Hematopoietic multipotent progenitor cell treated with erythropoietin and hydrocortisone succinate and interleukin-3 and kit ligand, for 15 days (in vitro differentiated cells): ENCODE data around the gene STATH.
"Not testable (repeated sequence)": the region's sequence is repeated elsewhere in the genome, so short reads cannot be mapped to it uniquely, and the experiment has no call there.

Experiments
- DNase-seq: peaks from one replicate; pipeline ENCODE4 v3.0.0-alpha.2; 2015; ENCODE audit warnings: low spot score

STATH gene

DNA sequence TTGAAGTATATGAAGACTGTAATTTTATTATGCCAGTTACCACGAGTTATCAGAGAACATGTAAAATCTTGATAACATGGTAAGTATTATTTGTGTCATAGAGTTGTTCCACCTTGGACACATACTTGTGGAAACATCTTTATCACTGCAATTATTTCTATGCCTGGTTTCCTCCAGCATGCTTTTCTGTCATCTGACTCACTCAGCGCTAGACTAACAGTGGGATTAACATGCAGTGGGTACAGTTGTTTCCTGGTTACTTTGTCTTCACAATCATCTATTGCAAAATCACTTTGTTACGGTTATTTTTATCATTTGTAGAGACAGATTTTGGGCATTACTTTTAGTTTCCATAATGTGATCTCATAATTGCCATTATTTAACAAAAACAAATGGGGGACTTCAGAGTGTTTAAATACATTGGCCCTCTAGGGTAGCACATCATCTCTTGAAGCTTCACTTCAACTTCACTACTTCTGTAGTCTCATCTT lies at the start of gene STATH:
Gene STATH, plus strand, starts transcription at position 441 of the 491 bp plus-strand sequence. CDS start 2,472 bp downstream, outside the sequence.
- no peak for DNase-seq

GRCh38 chr4:69951602-69952001 lies 44.2 kb upstream of the STATH start:
- DNase-seq: no peak

DNA sequence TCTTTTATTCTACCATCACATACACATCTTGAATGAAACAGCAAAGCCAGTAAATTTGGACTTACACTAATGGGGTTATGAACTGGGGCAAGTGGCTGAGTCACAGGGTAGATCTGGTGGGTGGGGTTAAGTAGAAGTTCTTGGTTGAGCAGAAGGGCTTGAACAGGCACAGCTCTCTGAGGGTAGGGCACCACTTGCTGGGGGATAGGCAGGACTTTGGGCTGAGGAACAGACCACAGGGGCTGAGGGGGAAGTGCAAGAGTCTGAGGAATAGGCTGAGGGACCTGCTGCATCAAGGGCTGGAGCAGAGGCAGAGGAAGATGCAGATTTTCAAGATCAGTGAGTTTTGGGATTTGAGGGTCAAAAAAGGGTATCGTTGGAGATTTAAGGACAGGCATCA lies 38.6 kb upstream of the STATH start:
- no peak for DNase-seq

- no peak for DNase-seq
Observed at GRCh38 chr4:69965628-69966027, 30.1 kb upstream of the STATH start, which contains the start of gene CSN2. Gene CSN2 (minus strand): TSS chr4:69965728. CDS start chr4:69960995, 4,733 bp downstream.

DNA sequence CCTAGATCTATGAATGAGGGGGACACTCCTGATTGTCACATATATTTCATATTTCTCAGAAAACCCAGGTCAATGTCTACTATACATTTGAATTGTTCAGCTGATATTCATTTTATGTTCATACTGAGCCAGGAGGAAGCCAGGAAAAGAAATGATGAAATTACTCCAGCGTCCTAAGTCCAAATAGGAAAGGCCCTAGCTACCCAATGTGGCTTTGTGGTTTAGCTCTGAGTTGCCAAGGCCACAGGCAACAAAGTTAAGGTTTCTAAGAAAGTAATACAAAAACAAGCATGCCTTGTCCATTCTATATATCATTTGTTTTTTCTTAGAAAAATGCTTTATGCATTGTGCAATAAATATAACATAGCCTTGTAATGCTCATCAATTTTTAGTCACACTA lies 25.7 kb upstream of the STATH start:
- DNase-seq: no peak

GRCh38 chr4:69974631-69975030 lies 21.1 kb upstream of the STATH start:
- no peak for DNase-seq

DNA sequence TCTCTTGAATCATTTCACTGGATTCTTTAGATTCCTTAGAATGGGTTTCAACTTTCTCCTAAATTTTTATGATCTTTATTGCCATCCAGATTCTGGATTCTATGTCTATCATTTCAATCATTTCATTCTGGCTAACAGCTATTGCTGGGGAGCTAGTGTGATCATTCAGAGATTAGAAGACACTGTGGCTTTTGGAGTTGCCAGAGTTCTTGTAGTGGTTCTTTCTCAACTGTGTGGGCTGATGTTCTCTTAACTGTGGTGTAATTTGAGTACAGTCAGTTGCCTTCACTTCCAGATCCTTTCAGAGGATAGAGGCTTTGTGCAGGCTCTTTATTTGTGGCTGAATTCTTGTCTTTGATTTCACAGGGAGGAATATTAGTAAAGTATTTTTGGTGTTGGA lies 18.2 kb upstream of the STATH start:
- no peak for DNase-seq

DNA sequence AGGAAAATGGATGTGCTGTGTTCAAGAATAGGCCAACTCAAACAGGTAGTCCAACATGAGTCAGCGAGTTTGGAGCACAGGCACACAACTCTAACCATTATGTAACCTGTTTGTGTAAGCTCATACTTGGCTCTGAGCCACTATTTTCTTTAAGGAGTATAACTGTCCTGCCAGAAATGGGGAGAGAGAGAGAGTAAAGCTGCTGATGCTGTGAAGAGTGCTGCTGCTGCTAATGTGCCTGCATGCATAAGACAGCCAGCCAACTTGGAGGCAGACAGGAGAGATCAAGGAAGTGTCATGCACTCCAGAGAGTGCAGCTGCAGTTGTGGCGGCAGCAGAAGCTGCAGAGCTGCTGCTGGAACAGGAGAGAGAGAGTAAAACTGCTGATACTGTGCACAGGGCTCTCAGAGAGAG lies 11.7 kb upstream of the STATH start:
- DNase-seq: no peak

DNA sequence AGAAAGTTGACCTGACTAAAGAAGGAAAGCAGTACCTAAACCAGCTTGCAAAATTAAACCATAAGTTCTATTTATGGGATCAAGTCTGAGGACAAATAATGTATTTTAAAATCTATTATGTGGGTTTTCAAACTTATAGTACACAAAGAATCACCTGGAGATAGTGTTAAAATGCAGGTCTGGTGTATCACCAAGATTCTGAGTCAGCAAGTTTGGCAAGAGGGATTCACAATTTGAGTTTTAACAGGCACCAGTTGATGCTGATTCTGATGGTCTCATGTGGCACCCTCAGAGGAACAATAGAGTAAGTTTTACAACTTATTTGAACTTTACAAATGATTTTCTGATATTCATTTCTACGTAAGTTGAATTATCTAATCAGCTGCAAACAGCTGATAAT lies 9.1 kb upstream of the STATH start:
- no peak for DNase-seq

DNA sequence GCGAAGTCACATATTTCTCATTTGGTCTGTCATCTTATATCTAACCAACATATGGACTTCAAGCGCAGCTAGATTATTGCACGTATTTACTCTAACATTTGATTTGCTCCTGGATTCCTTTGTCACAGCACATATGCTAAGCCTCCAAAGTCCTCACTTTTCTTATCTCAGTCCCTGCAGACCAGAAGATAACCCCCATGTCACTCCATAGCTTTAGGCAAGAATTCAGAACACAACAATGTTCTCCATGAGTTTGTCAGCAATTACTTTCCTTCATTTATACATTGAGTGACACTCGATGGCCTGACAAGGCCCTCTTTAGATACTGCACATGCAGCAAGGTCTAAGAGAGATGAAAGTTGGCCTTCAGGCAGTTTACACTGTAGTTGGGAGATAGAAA lies 4.8 kb upstream of the STATH start:
- no peak for DNase-seq

DNA sequence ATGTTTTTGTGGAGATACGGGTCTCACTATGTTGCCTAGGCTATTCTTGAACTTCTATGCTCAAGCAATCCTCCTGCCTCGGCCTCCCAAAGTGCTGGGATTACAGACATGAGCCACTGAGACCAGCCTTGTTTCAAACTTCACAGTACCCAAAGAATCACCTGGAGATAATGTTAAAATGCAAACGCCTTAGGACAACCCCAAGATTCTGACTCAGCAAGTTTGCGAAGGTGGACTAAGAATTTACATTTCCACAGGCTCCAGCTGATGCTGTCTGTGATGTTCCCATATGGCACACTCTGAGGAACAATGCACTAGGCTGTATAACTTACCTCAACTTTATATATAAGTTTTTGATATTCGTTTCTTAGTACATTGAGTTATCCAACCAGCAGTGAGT lies 984 bp upstream of the STATH start:
- no peak for DNase-seq

DNA sequence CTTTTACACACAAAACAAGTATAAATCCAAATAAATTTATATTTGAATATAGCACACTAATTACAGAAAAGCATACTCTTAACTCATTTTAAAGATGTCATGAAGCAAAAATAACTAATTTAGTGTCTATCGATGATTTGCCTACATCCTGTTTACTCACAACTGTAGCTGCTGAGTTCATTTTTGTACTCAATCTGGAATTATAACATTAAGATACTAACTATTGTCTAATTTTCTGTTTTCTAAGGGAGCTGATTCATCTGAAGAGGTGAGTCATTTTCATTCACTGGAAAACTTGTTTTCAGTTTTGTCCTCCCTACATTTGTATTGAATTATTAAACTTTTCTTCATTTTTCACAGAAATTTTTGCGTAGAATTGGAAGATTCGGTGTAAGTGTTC lies 3.7 kb downstream of the STATH start:
- DNase-seq: no peak

DNA sequence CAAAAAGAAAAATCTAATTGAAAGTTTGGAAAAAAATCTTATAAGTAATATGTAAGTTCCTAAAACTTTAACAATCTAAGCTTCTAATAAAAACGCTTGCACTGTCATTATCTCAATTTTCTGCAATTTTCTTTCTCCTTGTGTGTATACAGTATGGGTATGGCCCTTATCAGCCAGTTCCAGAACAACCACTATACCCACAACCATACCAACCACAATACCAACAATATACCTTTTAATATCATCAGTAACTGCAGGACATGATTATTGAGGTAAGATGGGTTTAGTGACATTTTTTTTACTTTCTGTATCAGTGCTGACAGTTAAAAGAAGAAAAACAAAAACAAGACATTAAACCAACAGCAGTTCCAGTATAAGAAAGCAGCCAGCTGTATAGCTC lies 4.9 kb downstream of the STATH start:
- no peak for DNase-seq

GRCh38 chr4:70002507-70002906 lies 6.7 kb downstream of the STATH start:
- DNase-seq: no peak

DNA sequence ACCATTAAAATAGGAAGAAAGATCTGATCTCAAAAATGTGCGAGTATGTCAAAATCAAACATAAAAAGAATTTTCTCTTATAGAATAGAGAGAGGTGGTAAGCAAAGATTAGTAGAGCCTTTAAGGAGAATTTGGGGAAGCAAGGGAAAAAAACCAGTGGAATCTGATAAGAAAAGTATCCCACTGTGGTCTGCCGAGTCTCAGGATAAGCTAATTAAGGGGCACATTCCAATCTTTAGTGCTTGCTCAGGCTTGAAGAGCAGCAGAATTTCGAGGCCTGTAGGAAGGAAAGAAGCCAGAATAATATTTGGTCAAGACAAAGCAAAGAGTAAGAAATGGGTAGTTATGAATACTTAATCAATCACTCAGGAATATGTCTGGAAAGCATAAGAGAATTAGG lies 13.0 kb downstream of the STATH start:
- DNase-seq: no peak

GRCh38 chr4:70019006-70019405 lies 23.2 kb downstream of the STATH start:
- not testable (repeated sequence) for DNase-seq

- no peak for DNase-seq
Observed at GRCh38 chr4:70023218-70023617, 27.5 kb downstream of the STATH start.

GRCh38 chr4:70027011-70027410 lies 31.2 kb downstream of the STATH start:
- DNase-seq: no peak

DNA sequence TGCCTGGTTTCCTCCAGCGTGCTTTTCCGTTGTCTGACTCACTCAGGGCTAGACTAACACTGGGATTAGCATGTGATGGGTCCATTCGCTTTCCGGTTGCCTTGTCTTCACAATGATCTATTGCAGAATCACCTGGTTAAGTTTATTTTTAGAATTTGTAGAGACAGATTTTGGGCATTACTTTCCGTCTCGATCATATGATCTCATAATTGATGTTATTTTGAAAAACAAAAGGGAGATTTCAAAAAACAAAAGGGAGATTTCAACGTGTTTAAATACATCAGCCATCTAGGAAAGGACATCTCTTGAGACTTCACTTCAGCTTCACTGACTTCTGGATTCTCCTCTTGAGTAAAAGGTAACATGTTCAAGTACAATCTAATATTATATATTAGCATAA lies 32.4 kb downstream of the STATH start, which contains the start of gene HTN3:
Gene HTN3, plus strand, starts transcription at position 301 of the 400 bp plus-strand sequence. CDS start 2,282 bp downstream, outside the sequence.
- not testable (repeated sequence) for DNase-seq

GRCh38 chr4:70037559-70037958 lies 41.8 kb downstream of the STATH start:
- not testable (repeated sequence) for DNase-seq

- not testable (repeated sequence) for DNase-seq
Observed at GRCh38 chr4:70039928-70040327, 44.2 kb downstream of the STATH start.

- no peak for DNase-seq
Observed at GRCh38 chr4:70041652-70042286, 46.0 kb downstream of the STATH start.

DNA sequence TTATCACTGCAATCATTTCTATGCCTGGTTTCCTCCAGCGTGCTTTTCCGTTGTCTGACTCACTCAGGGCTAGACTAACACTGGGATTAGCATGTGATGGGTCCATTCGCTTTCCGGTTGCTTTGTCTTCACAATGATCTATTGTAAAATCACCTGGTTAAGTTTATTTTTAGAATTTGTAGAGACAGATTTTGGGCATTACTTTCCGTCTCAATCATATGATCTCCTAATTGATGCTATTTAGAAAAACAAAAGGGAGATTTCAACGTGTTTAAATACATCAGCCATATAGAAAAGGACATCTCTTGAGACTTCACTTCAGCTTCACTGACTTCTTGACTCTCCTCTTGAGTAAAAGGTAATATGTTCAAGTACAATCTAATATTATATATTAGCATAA lies 54.4 kb downstream of the STATH start, which contains the start of gene HTN1:
Gene HTN1, plus strand, starts transcription at position 301 of the 400 bp plus-strand sequence. CDS start 2,639 bp downstream, outside the sequence.
- not testable (repeated sequence) for DNase-seq
